Right lung (tissue), 10 donors: Measurements from ENCODE around the gene NOTCH4. TPM values are rescaled to one million over a fixed set of nuclear protein-coding genes. Genes with fewer than 3 reads are reported as not detected.
"Not testable (repeated sequence)": the region's sequence is repeated elsewhere in the genome, so short reads cannot be mapped to it uniquely, and the experiment has no call there.

Source experiments
- DNase-seq, 2 donors: peaks; one replicate each; pipeline ENCODE4 v3.0.0-alpha.2; 2013
- long read RNA-seq, 8 donors: transcript quantifications; one replicate each; lab custom pipeline, GENCODE V29; 2026
- polyA plus RNA-seq, 5 donors: library from polyadenylated mRNA; unstranded; fragments of 120-200 nt; gene quantifications; one replicate each; pipeline versions ENCODE4 v1.2.1 to v1.2.3, GENCODE V29; 2013; ENCODE audit warnings: inconsistent platforms in 1 of 5, low replicate concordance in 1 of 5; ENCODE audit not compliant: insufficient read length in 5 of 5, insufficient read depth in 1 of 5

NOTCH4 gene
- 10 to 100 TPM; 35.5 to 56.8 (median 46.9) TPM for polyA plus RNA-seq
- long read RNA-seq, donor 1, partial matches to known transcripts, result 12 of 14 reads
- long read RNA-seq, donor 1, other reads (novel, unspliced or antisense), result 0 of 14 reads
- long read RNA-seq, donor 2, result 0 reads
- long read RNA-seq, donor 3, result 0 reads
- long read RNA-seq, donor 4, partial matches to known transcripts, result 15 of 15 reads
- long read RNA-seq, donor 4, other reads (novel, unspliced or antisense), result 0 of 15 reads
- long read RNA-seq, donor 5, partial matches to known transcripts, result 10 of 11 reads
- long read RNA-seq, donor 5, other reads (novel, unspliced or antisense), result 0 of 11 reads
- long read RNA-seq, donor 6, partial matches to known transcripts, result 10 of 11 reads
- long read RNA-seq, donor 6, other reads (novel, unspliced or antisense), result 0 of 11 reads
- long read RNA-seq, donor 7, result 0 reads
- long read RNA-seq, donor 8, result 0 reads

DNA sequence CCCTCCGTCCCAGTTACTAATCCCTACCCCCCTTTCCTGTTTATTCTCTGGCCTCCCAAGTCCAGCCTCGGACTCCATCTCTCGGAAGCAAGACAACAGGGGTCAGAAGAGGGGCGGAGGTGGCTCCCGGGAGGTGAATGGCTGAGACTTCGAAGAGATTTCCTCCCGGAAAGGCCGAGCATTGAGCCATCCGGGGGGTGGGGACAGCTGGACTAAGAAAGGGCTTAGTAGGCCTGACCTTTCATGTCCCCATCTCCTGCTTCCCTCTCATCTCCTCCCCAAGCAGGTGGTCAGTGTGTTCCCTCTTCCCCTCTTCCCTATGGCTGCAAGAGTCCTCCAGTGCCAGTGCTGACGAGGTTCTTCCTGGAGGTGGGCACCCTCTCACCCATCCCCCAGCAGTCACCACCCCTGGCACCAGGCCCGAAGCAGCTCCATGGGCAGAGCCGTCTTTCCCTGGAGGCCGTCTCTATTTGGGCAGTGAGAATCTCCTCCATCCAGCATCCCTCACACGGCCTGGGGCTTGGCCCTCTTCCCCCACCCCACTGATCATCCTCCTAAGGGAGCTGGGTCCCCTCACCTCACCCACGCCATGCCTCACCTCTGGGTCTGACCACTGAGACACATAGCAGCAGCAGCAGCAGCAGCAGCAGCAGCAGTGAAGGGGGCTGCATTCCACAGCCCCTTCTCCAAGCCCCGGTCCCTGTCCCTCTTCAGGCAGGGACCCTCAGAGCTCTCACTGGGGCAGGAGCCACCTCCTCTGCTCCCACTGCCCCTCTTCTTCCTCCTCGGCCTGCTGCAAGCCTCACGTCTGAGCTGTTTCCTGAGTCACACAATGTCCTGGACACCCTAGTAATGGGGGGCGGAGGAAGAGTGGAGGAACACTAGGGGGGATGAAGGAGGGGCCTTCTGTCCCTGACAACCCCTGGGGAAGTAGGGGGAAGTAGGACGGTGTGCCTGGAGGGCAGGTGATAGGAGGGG, at the start of gene NOTCH4:
Gene NOTCH4 (minus strand): TSS at position 810 of the 978 bp plus-strand sequence. CDS start 139 bp downstream, at position 671.
- no peak for DNase-seq

DNA sequence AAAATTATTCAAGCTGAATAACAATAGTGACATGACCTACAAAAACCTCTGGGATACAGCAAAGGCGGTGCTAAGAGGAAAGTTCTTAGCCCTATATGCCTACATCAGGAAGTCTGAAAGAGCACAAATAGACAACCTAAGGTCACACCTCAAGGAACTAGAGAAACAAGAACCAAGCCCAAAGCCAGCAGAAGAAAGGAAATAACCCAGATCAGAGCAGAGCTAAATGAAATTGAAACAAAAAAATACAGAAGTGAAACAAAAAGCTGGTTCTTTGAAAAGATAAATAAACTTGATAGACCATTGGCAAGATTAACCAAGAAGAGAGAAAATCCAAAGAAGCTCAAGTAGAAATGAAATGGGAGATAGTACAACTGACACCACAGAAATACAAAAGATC, 47.6 kb upstream of the NOTCH4 start:
- no peak for DNase-seq

DNA sequence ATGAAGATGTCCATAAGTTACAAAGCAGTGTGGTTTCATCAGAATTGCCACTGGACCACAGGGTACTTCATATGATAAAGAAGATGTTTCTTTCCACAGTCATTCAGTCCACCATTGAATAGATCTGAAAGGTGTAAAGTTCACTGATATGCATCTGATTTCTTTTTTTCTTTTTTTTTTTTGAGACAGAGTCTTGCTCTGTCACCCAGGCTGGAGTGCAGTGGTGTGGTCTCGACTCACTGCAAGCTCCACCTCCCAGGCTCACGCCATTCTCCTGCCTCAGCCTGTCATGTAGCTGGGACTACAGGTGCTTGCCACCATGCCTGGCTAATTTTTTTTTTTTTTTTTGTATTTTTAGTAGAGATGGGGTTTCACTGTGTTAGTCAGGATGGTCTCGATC, 44.6 kb upstream of the NOTCH4 start:
- not testable (repeated sequence) for DNase-seq

DNA sequence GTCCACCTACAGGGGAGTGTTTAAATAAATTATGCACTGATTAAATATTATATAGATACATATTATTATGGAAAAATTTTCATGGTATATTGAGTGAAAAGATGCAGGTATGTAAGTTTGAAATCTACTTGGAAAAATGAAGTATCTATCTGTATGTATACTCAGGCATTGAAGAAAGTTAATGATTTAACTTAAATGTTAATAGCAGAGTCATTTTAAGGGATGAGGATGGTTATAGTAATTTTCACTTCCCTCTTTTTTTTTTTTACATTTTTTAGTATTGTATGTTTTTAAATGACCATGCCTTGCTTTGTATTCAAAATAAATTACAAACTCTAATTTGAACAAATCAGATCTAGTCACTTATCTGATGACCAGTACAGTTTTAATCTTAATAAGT, 43.2 kb upstream of the NOTCH4 start:
- no peak for DNase-seq

DNA sequence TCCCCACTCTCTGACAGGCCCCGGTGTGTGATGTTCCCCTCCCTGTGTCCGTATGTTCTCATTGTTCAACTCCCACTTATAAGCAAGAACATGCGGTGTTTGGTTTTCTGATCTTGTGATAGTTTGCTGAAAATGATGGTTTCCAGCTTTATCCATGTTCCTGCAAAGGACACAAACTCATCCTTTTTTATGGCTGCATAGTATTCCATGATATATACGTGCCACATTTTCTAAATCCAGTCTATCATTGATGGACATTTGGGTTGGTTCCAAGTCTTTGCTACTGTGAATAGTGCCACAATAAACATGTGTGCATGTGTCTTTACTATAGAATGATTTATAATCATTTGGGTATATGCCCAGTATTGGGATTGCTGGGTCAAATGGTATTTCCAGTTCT, 33.4 kb upstream of the NOTCH4 start:
- not testable (repeated sequence) for DNase-seq

DNA sequence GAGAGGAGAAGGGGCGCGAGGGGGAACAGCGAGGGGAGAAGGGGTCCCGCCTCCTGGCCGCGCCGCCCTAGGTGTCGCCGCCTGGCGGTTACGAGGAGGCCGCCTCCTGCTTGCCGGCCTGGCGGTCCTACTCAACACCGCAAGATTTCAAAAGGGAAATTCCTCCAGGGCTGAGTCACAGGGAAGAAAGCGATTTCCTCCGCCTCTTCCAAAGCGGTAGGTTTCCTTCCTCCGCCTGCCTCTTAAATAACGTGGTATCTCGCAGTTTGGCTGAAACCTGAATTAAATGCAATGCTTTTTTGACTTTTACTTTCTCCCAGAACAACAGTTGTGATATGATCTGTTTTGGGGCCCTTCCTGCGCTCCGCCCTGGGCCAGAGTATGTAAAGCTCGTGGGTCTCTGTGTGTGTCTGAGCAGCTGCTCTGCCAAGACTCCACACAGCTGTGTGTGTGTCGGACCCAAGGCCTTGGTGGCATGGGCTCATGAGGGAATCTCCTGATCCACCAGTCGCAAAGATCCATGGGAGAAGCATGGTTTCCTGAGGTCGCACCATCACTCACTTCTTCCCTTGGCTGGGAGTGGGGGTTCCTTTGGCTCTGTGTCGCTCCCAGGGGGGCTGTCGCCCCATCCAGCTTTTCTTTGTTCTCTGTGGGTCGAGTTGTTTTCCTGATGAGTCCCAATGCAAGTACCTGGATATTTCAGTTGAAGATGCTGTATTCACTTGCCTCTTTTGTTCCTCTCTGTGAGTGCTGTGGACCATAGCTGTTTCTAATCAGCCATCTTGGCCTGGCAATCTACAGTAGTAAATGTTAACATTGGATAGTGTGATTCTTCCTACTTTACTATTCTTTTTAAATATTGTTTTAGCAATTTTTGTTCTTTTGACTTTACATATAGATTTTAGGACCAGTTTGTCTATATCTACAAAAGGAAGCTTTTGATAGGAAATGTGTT, 31.6 kb upstream of the NOTCH4 start:
- DNase-seq, result peak; percentile 75 to 81

DNA sequence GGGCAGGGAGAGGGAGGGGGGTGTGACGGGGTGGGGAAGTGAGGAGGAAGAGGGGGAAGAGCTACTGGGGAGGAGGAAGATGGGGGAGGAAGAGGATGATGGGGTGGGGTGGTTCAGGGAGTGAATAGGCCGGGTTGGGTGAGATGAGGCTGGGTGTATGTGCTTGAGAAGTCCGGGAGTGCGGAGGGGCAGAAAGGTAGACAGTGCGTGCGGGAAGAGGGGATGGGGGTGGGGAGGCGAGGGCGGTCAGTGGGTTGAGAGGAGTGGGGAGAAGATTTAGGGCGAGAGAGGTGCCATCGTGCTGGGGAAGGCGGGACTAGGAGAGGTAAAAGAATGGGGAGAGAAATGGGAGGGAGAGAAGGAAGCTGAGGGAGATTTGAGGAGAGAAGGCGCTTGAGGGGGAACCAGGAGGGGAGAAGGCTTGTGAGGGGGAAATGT, 30.9 kb upstream of the NOTCH4 start:
- DNase-seq, result peak in 1 of 2 donors; percentile 32

DNA sequence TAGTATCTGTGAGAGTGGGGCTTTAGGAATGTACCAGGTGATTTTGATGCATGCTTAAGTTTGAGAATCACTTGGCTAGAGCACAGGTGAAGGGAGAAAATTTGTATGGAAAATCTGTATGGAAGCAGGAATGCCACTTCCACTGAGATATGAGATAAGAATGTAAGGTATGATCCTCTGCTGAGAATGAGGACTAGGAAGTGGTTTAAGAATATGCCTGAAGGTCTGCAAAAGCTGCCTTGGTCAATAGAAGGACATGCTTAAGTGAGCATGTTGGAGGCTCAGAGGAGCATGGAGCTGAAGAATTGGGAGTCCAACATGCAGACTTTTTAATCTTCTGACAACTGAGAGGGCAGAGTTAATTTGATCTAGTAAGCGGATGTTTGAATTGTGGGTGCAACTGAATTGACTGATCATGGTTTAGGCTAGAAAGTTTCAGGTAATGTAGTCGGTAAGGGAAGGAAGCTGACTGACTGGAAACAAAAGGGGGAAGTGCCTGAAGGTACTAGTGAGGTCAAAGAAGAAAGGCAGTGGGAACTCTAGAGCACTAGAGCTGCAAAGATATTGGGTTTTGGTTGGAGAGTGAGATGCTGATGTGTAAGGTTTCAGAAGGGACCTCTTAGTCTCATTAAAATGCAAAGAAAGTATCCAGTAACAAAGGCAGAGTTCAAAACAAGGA, 28.6 kb upstream of the NOTCH4 start:
- DNase-seq, result no peak

DNA sequence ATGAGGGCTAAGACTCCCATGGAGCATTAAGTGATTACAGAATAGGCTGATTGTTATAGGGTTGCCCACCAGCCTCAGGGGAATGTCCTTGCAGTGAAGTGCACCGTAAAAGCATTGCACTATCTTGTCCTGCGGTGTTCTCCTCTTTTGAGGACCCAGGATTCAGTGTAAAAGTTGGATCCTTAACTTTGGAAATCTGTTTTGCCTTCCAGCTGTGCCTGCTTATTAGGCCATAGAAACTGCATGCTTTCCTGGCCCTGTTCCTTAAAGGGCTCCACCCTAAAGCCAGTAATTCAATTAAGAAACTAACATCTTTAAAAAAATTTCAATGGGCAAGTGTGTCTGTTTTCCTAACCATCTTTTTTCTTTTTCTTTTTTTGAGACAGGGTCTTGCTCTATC, 25.4 kb upstream of the NOTCH4 start:
- no peak for DNase-seq

DNA sequence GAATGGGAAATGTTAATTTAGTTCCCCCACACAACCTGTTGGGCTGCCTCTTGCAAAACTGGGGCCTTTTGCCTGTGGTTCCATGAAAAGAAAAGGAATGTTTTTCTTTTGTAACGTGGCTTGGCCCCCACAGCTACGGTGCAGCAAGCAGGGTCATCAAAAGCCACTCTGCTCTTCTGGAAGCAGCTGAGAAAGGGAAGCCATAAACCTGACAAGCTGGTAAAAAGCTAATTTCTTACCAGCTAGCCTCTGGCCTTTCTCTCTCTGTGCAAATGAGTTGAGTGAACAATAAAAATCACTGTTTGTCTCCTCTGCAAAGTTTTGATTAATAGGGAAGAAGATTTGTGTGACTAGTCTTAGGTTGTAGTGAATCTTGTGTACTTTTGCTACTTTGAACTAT, 23.5 kb upstream of the NOTCH4 start:
- DNase-seq, result no peak

DNA sequence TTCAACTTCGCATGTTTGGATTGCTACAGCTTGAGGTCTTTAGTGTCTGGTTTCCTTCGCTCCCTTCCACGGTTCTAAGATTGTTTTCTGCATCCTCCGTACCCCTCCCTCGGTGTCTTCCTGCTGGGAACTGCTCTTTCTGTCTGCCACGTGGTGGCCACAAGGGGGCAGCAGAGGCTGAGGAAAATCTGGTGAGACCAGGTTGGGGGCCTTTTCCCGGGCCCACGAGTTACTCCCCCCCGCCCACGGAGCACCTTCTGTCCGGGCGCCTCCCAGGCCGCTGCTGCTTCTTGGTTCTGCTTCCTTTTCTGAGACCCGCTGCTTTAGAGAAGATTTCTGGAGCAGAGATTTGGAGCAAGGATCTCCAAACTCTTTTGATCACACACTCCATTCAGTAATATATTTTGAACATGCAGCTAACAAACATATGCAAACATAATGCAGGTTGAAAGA, 21.1 kb upstream of the NOTCH4 start:
- peak; percentile 70 to 72 for DNase-seq

DNA sequence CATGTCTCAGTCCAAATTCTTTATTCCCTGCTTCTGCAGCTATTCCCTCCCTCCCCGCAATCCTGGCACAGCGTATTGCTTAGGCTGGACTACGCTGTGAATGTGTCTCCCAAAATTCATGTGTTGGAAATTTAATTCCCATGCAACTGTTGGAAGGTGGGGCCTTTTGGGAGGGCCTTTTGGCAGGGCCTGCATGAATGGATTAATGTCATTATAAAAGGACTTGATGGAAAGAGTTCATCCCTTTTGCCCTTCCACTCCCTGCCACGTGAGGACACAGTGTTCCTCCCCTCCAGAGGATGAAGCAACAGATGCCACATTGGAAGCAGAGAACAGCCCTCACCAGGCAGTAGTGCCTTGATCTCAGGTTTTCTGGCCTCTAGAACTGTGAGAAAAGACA, 20.4 kb upstream of the NOTCH4 start:
- no peak for DNase-seq

DNA sequence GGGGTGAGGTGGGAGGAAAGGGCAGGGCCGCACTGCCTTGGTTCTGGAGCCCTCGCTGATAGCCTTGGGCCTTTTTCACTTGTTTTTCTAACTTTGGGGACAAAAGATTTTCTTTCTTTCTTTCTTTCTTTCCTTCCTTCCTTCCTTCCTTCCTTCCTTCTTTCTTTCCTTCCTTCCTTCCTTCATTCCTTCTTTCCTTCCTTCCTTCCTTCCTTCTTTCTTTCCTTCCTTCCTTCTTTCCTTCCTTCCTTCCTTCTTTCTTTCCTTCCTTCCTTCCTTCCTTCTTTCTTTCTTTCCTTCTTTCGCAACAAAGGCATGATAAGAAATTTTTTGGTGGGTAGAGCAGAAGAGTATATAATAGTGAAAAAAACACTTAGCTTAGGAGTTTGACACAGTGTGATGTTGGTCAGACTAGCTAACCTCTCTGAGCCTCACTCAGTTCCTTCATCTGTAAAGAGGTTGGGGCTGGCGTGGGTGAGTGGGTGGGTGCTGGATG, 18.5 kb upstream of the NOTCH4 start:
- not testable (repeated sequence) for DNase-seq

DNA sequence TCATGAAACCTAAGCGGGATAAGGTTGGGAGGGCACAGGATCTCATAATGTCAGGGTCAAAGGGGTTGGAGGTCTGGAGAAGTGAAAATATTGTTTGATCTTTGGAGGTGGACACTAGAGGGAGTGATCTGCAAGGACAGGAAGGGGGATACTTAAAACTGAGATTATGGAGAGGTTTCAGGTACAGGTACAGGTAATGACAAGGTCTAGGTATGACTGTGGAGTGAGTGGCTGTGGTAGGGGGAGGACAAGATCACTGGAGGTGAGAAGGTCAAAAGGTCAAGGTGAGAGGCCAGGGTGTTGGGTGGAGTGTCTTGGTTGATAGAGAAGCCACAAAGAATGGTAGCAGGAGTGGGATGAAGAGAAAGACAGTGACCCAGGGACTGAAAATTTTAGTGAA, 16.8 kb upstream of the NOTCH4 start:
- no peak for DNase-seq

DNA sequence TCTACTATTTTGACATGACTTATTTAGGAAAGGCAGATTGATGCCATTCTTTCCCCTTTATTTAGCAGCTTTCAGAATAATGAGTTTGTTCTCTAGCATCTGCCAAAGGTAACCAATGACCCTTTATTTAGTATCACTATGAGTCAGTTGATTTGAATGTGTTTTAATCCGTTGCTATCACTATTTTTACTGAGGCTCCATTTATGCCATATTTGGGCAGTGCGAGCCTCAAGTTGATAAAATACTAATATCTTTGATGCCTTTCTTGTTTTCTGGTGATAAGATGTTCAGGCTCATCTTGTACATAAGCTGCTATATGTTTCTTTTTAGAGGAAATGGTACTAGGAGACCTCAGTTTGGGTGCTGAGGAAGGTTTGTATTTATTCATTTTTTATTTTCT, 15.6 kb upstream of the NOTCH4 start:
- no peak for DNase-seq

DNA sequence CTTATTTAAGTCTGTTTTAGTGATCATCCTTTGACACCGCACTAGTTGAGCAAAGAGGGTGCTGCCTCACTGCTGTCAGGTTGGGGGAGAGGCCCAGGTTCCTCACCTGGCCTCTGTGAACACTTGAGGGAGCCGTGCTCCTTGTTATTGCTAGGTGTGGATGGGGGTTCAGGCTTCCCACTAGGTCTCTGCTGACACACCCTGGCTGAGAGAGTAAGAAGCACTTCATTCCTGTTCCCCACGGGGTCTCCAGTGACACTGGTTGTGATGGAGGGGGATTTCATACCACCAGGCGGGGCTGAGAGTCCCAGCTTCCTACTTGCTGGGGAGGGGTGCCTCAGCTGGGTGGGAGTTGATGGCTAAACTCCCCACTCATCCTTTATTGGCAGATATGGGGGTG, 11.1 kb upstream of the NOTCH4 start:
- no peak for DNase-seq

DNA sequence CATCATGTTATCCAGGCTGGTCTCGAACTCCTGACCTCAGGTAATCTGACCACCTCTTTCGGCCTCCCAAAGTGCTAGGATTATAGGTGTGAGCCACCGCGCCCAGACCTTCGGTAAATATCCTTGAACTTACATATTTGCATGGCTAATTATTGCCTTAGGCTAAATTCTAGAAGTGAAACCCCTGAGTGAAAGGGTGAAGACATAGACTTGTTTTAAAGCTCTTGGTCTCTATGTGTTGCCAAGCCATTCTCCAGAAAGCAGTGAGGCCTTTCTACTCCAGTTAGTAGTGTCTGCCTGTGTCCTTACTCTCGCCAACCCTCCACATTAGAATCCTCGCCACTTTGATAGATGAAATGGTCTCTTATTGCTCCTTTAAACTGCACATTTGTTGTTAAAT, 2.6 kb upstream of the NOTCH4 start:
- DNase-seq, result no peak

DNA sequence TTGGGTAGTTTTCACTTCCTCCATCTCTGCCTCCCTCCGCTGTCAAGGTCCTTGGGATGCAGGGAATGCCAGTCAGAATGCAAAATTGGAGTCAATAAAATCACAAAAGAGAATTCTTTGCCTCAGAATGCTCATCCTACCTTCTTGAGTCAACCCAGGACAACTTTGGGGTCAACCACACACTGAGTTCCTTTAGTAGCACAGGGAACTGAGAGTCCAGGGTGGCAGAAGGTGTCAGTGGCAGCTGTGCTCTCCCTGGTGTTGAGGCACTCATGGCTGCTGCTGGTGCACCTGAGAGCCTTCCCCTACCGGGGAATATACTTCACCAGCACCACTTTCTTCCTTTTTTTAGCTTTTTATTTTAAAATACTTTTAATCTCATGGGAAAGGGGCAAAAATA, 829 bp upstream of the NOTCH4 start:
- no peak for DNase-seq

DNA sequence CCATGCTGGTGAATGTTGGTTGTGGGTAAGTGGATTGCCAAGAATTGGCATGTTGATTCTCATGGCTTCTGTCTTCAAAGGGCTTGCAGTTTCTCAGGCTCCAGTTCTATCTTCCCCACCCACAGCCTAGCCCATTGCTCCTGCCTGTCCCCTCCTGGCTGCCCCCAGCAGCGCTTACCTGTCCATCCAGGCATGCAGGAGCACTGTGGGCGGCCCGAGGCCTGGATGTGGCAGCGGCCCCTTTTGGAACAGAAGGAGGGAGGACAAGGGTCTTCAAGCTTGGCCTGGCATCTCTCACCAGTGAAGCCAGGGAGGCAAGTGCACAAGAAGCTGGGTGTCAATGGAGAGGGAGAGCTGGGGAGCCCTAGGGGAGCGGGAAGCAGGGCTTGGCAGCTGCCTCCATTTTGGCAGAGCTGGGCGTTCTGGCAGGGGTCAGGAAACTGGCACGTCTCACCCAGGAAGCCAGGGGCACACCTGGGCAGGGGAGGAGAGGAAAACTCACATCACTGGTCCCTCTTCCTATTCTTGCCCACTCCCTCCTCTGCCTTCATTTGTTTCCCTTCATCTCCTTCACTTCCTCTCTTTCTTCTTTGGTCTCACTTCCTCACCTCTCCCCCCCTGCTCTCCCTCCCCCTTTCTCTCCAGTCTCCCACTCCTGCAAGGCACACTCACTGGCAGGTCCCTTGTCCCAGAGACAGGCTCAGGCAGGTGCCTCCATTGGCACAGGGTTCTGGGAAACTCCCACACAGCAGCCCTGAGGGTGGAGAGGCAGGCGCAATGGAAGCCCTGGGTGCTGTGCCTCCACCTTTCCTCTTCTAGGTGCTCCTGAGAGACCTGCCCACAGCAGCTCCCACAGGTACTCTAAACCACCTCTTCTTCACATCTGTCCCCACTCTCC, 1.3 kb downstream of the NOTCH4 start:
- no peak for DNase-seq
